HepG2 (cell line): ENCODE measurements around the gene FAHD1. TPM values are rescaled to one million over a fixed set of nuclear protein-coding genes. Genes with fewer than 3 reads are reported as not detected.

ENCODE experiments used
- ARNTL ChIP-seq: sonication (generic); formaldehyde crosslinking; IDR thresholded peaks from 2 replicates; pipeline ENCODE4 v1.4.0; 2020; ENCODE audit warnings: mild to moderate bottlenecking, missing genetic modification reagents
- ERF ChIP-seq: IDR thresholded peaks from 2 replicates; pipeline ENCODE4 v1.6.1; 2018; ENCODE audit warnings: missing biosample characterization, missing genetic modification reagents
- GATAD1 ChIP-seq: IDR thresholded peaks from 2 replicates; pipeline ENCODE4 v1.6.1; 2016; ENCODE audit warnings: missing genetic modification reagents, missing compliant biosample characterization
- KDM2A ChIP-seq: sonication (generic); formaldehyde crosslinking; IDR thresholded peaks from 2 replicates; pipeline ENCODE4 v1.4.0; 2020; ENCODE audit warnings: low read depth, missing genetic modification reagents, borderline replicate concordance
- RFXAP ChIP-seq: sonication (generic); formaldehyde crosslinking; IDR thresholded peaks from 2 replicates; pipeline ENCODE4 v1.4.0; 2020; ENCODE audit warnings: missing genetic modification reagents, borderline replicate concordance
- SALL1 ChIP-seq: sonication (generic); formaldehyde crosslinking; IDR thresholded peaks from 2 replicates; pipeline ENCODE4 v1.8.0; 2022; ENCODE audit warnings: mild to moderate bottlenecking, missing genetic modification reagents
- TARDBP ChIP-seq: sonication (generic); formaldehyde crosslinking; IDR thresholded peaks from 2 replicates; pipeline ENCODE4 v1.8.0; 2022; ENCODE audit warnings: mild to moderate bottlenecking, missing genetic modification reagents
- WIZ ChIP-seq: sonication (generic); formaldehyde crosslinking; IDR thresholded peaks from 2 replicates; pipeline ENCODE4 v1.5.1; 2020; ENCODE audit warnings: mild to moderate bottlenecking, missing genetic modification reagents
- polyA plus RNA-seq, 8 experiments: library from polyadenylated mRNA; depleted of rRNA in 3 of 8; stranded (reverse) in 7 of 8; unstranded in 1 of 8; fragments of >200 nt; fragmentation: Illumina TruSeq in 4 of 8; extraction: Trizol in 4 of 8; gene quantifications; 2 replicates each; pipeline versions ENCODE4 v1.2.1 to v1.2.3, GENCODE V29; 2011 to 2016; ENCODE audit warnings: low read depth in 4 of 8, missing spikeins in 1 of 8, mixed read lengths in 1 of 8; ENCODE audit not compliant: insufficient read depth in 1 of 8
- total RNA-seq, 5 experiments: library from RNA; depleted of rRNA; stranded (reverse); fragments of >200 nt; fragmentation: Illumina TruSeq; extraction: Trizol; gene quantifications; 2 replicates each; pipeline ENCODE4 v1.2.3, GENCODE V29; 2016; ENCODE audit warnings: low read depth in 1 of 5
- TF ChIP-seq, protein P1 (sequence below): sonication (generic); formaldehyde crosslinking; IDR thresholded peaks from 2 replicates; pipeline ENCODE4 v1.4.0; 2020; ENCODE audit warnings: missing genetic modification reagents
- TF ChIP-seq, protein P2 (sequence below): sonication (generic); formaldehyde crosslinking; IDR thresholded peaks from 2 replicates; pipeline ENCODE4 v1.4.0; 2020; ENCODE audit warnings: mild to moderate bottlenecking, missing genetic modification reagents
- TF ChIP-seq, protein P3 (sequence below): IDR thresholded peaks from 2 replicates; pipeline ENCODE4 v1.6.1; 2016; ENCODE audit warnings: low read depth, borderline replicate concordance
- TF ChIP-seq, protein P4 (sequence below): sonication (generic); formaldehyde crosslinking; IDR thresholded peaks from 2 replicates; pipeline ENCODE4 v1.5.0; 2020; ENCODE audit warnings: missing genetic modification reagents
- TF ChIP-seq, protein P5 (sequence below): IDR thresholded peaks from 2 replicates; pipeline ENCODE4 v1.6.1; 2016; ENCODE audit warnings: mild to moderate bottlenecking
- TF ChIP-seq, protein P6 (sequence below): sonication (generic); formaldehyde crosslinking; IDR thresholded peaks from 2 replicates; pipeline ENCODE4 v1.5.0; 2020; ENCODE audit warnings: mild to moderate bottlenecking, missing genetic modification reagents, moderate library complexity
- TF ChIP-seq, protein P7 (sequence below): sonication (generic); formaldehyde crosslinking; IDR thresholded peaks from 2 replicates; pipeline ENCODE4 v1.5.0; 2020; ENCODE audit warnings: mild to moderate bottlenecking, missing genetic modification reagents
- TF ChIP-seq, protein P8 (sequence below): sonication (generic); formaldehyde crosslinking; IDR thresholded peaks from 2 replicates; pipeline ENCODE4 v1.9.0; 2022; ENCODE audit warnings: missing genetic modification reagents, mild to moderate bottlenecking, borderline replicate concordance

FAHD1 gene
- total and polyA plus RNA-seq, 2 of the 13 experiments (the other 11 are each of a cell fraction or from before 2014, with no cell fraction given), result 39.0 to 45.3 TPM

DNA sequence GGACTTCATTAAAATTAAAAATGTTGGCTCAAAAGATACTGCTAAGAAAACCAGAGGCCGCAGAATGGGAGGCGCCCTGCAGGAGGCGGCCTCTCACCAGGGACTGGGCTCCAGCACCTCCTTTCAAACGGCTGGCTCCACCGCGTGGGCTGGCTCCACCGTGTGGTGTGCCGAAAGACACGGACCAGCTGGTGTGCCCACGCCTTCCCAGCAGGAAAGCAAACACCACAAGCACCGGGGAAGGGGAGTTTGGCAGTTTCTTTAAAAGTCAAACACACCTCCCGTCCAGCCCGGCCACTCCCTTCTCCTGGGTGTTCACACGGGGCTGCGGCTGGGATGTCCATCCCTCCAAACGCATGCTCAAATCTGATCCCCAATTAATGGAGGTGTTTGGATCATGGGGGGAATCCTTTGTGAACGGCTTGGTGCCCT lies 14.3 kb upstream of the FAHD1 start (continued):
- TF ChIP-seq, protein P1, sequence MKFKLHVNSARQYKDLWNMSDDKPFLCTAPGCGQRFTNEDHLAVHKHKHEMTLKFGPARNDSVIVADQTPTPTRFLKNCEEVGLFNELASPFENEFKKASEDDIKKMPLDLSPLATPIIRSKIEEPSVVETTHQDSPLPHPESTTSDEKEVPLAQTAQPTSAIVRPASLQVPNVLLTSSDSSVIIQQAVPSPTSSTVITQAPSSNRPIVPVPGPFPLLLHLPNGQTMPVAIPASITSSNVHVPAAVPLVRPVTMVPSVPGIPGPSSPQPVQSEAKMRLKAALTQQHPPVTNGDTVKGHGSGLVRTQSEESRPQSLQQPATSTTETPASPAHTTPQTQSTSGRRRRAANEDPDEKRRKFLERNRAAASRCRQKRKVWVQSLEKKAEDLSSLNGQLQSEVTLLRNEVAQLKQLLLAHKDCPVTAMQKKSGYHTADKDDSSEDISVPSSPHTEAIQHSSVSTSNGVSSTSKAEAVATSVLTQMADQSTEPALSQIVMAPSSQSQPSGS (CRISPR knock-in tag), result peak; percentile 41; the same call in 1 of the 2 replicates
- TF ChIP-seq, protein P2, sequence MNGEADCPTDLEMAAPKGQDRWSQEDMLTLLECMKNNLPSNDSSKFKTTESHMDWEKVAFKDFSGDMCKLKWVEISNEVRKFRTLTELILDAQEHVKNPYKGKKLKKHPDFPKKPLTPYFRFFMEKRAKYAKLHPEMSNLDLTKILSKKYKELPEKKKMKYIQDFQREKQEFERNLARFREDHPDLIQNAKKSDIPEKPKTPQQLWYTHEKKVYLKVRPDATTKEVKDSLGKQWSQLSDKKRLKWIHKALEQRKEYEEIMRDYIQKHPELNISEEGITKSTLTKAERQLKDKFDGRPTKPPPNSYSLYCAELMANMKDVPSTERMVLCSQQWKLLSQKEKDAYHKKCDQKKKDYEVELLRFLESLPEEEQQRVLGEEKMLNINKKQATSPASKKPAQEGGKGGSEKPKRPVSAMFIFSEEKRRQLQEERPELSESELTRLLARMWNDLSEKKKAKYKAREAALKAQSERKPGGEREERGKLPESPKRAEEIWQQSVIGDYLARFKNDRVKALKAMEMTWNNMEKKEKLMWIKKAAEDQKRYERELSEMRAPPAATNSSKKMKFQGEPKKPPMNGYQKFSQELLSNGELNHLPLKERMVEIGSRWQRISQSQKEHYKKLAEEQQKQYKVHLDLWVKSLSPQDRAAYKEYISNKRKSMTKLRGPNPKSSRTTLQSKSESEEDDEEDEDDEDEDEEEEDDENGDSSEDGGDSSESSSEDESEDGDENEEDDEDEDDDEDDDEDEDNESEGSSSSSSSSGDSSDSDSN, result peak; percentile 54
- TF ChIP-seq ARNTL (no peak), WIZ (CRISPR knock-in tag) (no peak), SALL1 (CRISPR knock-in tag) (peak; percentile 64; the same call in 1 of the 2 replicates), ERF (CRISPR knock-in tag) (peak; percentile 52; the same call in 1 of the 2 replicates), RFXAP (CRISPR knock-in tag) (0 out of 2 replicates have a peak, but pooled peaks have one; percentile 34), KDM2A (peak; percentile 91), GATAD1 (CRISPR knock-in tag) (peak; percentile 57), TARDBP (CRISPR knock-in tag) (no peak)
- TF ChIP-seq, protein P3, sequence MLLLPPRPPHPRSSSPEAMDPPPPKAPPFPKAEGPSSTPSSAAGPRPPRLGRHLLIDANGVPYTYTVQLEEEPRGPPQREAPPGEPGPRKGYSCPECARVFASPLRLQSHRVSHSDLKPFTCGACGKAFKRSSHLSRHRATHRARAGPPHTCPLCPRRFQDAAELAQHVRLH, result peak; percentile 51; the same call in 1 of the 2 replicates
- TF ChIP-seq, protein P4, sequence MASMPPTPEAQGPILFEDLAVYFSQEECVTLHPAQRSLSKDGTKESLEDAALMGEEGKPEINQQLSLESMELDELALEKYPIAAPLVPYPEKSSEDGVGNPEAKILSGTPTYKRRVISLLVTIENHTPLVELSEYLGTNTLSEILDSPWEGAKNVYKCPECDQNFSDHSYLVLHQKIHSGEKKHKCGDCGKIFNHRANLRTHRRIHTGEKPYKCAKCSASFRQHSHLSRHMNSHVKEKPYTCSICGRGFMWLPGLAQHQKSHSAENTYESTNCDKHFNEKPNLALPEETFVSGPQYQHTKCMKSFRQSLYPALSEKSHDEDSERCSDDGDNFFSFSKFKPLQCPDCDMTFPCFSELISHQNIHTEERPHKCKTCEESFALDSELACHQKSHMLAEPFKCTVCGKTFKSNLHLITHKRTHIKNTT (CRISPR knock-in tag), result no peak
- TF ChIP-seq, protein P5, sequence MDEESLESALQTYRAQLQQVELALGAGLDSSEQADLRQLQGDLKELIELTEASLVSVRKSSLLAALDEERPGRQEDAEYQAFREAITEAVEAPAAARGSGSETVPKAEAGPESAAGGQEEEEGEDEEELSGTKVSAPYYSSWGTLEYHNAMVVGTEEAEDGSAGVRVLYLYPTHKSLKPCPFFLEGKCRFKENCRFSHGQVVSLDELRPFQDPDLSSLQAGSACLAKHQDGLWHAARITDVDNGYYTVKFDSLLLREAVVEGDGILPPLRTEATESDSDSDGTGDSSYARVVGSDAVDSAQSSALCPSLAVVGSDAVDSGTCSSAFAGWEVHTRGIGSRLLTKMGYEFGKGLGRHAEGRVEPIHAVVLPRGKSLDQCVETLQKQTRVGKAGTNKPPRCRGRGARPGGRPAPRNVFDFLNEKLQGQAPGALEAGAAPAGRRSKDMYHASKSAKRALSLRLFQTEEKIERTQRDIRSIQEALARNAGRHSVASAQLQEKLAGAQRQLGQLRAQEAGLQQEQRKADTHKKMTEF (CRISPR knock-in tag), result peak; percentile 37; the same call in 1 of the 2 replicates
- TF ChIP-seq, protein P6, sequence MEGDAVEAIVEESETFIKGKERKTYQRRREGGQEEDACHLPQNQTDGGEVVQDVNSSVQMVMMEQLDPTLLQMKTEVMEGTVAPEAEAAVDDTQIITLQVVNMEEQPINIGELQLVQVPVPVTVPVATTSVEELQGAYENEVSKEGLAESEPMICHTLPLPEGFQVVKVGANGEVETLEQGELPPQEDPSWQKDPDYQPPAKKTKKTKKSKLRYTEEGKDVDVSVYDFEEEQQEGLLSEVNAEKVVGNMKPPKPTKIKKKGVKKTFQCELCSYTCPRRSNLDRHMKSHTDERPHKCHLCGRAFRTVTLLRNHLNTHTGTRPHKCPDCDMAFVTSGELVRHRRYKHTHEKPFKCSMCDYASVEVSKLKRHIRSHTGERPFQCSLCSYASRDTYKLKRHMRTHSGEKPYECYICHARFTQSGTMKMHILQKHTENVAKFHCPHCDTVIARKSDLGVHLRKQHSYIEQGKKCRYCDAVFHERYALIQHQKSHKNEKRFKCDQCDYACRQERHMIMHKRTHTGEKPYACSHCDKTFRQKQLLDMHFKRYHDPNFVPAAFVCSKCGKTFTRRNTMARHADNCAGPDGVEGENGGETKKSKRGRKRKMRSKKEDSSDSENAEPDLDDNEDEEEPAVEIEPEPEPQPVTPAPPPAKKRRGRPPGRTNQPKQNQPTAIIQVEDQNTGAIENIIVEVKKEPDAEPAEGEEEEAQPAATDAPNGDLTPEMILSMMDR (CRISPR knock-in tag), result peak; percentile 91
- TF ChIP-seq, protein P7, sequence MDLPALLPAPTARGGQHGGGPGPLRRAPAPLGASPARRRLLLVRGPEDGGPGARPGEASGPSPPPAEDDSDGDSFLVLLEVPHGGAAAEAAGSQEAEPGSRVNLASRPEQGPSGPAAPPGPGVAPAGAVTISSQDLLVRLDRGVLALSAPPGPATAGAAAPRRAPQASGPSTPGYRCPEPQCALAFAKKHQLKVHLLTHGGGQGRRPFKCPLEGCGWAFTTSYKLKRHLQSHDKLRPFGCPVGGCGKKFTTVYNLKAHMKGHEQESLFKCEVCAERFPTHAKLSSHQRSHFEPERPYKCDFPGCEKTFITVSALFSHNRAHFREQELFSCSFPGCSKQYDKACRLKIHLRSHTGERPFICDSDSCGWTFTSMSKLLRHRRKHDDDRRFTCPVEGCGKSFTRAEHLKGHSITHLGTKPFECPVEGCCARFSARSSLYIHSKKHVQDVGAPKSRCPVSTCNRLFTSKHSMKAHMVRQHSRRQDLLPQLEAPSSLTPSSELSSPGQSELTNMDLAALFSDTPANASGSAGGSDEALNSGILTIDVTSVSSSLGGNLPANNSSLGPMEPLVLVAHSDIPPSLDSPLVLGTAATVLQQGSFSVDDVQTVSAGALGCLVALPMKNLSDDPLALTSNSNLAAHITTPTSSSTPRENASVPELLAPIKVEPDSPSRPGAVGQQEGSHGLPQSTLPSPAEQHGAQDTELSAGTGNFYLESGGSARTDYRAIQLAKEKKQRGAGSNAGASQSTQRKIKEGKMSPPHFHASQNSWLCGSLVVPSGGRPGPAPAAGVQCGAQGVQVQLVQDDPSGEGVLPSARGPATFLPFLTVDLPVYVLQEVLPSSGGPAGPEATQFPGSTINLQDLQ (CRISPR knock-in tag), result no peak
- TF ChIP-seq, protein P8, sequence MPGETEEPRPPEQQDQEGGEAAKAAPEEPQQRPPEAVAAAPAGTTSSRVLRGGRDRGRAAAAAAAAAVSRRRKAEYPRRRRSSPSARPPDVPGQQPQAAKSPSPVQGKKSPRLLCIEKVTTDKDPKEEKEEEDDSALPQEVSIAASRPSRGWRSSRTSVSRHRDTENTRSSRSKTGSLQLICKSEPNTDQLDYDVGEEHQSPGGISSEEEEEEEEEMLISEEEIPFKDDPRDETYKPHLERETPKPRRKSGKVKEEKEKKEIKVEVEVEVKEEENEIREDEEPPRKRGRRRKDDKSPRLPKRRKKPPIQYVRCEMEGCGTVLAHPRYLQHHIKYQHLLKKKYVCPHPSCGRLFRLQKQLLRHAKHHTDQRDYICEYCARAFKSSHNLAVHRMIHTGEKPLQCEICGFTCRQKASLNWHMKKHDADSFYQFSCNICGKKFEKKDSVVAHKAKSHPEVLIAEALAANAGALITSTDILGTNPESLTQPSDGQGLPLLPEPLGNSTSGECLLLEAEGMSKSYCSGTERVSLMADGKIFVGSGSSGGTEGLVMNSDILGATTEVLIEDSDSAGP (CRISPR knock-in tag), result peak; percentile 23; the same call in 1 of the 2 replicates
